RWPE2 (cell line): ENCODE results near the gene ITPKC.

Source experiments
- ATAC-seq: fragments of 200-7000 bp; cut with Tn5 transposase; 3 replicates; pipeline ENCODE4 v1.9.1; 2021; ENCODE audit warnings: low read depth
- DNase-seq: peaks from one replicate; pipeline ENCODE4 v3.0.0-alpha.2; 2020; ENCODE audit warnings: low spot score
- H3K27ac ChIP-seq: fragments of 450-650 bp; 2 replicates; pipeline ENCODE4 v1.5.1; 2017; ENCODE audit warnings: mild to moderate bottlenecking; ENCODE audit not compliant: poor library complexity, severe bottlenecking
- H3K27me3 ChIP-seq: fragments of 250-450 bp; sonication (Bioruptor Pico); 2 replicates; pipeline ENCODE4 v1.5.1; 2021; ENCODE audit warnings: mild to moderate bottlenecking, moderate library complexity; ENCODE audit not compliant: insufficient read depth, poor library complexity, severe bottlenecking
- H3K36me3 ChIP-seq: fragments of 250-450 bp; sonication (Bioruptor Pico); 2 replicates; pipeline ENCODE4 v1.5.1; 2020; ENCODE audit warnings: low read depth, mild to moderate bottlenecking, moderate library complexity
- H3K4me1 ChIP-seq: fragments of 250-450 bp; sonication (Bioruptor Pico); 2 replicates; pipeline ENCODE4 v1.5.1; 2021; ENCODE audit warnings: mild to moderate bottlenecking, moderate library complexity; ENCODE audit not compliant: insufficient read depth, poor library complexity, severe bottlenecking
- H3K4me3 ChIP-seq: fragments of 250-450 bp; sonication (Bioruptor Pico); 2 replicates; pipeline ENCODE4 v1.5.1; 2021; ENCODE audit warnings: mild to moderate bottlenecking, moderate library complexity; ENCODE audit not compliant: severe bottlenecking
- H3K9me3 ChIP-seq: fragments of 250-450 bp; sonication (Bioruptor Pico); 2 replicates; pipeline ENCODE4 v1.5.1; 2021; ENCODE audit warnings: mild to moderate bottlenecking, moderate library complexity; ENCODE audit not compliant: severe bottlenecking
- TF ChIP-seq, protein P1 (sequence below): fragments of 450-650 bp; IDR thresholded peaks from one replicate; pipeline ENCODE4 v1.5.1; 2017; ENCODE audit warnings: mild to moderate bottlenecking, moderate library complexity; ENCODE audit not compliant: poor library complexity, severe bottlenecking

ITPKC gene

DNA sequence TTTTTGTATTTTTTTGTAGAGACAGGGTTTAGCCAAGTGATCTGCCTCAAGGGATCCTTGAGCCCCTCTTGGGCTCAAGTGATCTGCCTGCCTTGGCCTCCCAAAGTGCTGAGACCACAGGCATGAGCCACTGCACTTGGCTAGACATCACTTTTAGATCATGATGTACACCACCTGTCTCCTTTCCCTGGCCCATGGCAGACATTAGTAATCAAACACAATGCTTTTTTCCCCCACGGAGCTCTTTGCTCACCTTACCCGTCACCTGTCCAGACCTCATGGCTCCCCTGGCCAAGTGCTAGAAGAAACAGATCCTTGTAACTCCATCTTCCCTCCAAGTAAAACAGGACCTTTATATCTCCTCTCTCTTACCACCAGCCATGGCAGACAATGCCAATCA lies 44.9 kb upstream of the ITPKC start:
- H3K27me3 ChIP-seq, result no peaks in the 10 kb centered on the region
- H3K9me3 ChIP-seq, result no peaks in the 10 kb centered on the region
- DNase-seq (no peak), ATAC-seq (no peak)
- H3K4me1 ChIP-seq, result no peaks in the 10 kb centered on the region
- H3K27ac ChIP-seq, result no peak overlapping the region
- TF ChIP-seq, protein P1, sequence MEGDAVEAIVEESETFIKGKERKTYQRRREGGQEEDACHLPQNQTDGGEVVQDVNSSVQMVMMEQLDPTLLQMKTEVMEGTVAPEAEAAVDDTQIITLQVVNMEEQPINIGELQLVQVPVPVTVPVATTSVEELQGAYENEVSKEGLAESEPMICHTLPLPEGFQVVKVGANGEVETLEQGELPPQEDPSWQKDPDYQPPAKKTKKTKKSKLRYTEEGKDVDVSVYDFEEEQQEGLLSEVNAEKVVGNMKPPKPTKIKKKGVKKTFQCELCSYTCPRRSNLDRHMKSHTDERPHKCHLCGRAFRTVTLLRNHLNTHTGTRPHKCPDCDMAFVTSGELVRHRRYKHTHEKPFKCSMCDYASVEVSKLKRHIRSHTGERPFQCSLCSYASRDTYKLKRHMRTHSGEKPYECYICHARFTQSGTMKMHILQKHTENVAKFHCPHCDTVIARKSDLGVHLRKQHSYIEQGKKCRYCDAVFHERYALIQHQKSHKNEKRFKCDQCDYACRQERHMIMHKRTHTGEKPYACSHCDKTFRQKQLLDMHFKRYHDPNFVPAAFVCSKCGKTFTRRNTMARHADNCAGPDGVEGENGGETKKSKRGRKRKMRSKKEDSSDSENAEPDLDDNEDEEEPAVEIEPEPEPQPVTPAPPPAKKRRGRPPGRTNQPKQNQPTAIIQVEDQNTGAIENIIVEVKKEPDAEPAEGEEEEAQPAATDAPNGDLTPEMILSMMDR, result no peak
- no peak overlapping the region for H3K4me3 ChIP-seq
- H3K36me3 ChIP-seq, result peaks cover 67% of the 10 kb centered on the region

DNA sequence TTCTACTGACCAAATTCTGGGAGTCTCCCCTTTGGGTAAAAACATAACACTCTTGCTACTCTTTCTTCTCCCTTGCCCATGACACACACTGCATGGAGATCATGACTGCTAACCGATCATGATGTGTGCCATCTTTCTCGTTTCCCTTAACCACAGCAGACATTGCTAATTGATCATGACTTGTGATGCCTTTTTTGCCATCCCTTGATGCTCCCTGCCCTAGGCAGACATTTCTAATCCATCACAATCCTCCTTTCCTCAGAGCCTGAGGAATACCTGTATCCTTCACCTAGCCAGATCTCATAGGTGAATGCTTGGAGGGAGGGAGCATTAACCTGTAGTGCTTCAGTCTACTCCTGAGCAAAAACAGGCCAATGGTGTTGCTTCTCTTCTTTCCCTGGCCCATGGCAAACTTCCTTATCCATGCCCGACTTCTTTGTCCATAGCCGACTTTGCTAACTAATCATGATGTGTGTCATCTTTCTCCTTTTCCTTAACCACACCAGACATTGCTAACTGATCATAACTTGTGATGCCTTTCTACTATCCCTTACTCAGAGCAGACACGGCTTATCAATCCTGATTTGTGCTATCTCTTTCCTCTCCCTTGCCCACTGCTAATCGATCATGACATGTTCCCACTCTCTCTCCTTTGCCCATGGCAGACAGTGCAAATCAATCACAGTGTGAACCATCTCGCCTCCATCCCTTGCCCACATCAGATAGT lies 44.2 kb upstream of the ITPKC start:
- Histone ChIP-seq H3K9me3 (no peaks in the 10 kb centered on the region), H3K4me1 (no peaks in the 10 kb centered on the region), H3K36me3 (peaks cover 74% of the 10 kb centered on the region), H3K27me3 (no peaks in the 10 kb centered on the region), H3K27ac (no peak overlapping the region), H3K4me3 (no peak overlapping the region)
- TF ChIP-seq, protein P1, result no peak
- DNase-seq, result no peak
- ATAC-seq, result no peak

DNA sequence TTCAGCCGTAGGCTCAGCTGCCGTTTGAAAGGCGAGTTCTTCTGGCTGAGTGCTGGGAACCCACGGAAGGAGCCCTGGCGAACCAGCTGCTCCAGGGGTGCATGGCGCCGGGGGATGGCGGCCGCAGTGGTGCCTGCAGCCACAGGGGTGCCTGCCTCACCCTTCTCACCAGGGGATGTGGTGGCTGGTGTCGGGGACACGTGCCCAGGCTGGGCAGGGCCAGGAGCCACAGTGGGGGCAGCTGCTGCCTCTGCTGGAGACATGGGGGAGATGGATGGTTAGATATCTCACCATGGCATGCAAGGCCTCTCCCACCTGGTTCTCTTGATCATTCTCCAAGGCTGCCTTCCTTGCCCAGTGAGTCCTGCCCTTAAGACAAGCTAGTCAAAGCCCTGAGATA lies 43.5 kb upstream of the ITPKC start:
- Histone ChIP-seq H3K4me3 (no peak overlapping the region), H3K4me1 (no peaks in the 10 kb centered on the region), H3K36me3 (peaks cover 79% of the 10 kb centered on the region), H3K27ac (no peak overlapping the region), H3K27me3 (no peaks in the 10 kb centered on the region), H3K9me3 (no peaks in the 10 kb centered on the region)
- ATAC-seq (no peak), DNase-seq (no peak)
- TF ChIP-seq, protein P1, result no peak

DNA sequence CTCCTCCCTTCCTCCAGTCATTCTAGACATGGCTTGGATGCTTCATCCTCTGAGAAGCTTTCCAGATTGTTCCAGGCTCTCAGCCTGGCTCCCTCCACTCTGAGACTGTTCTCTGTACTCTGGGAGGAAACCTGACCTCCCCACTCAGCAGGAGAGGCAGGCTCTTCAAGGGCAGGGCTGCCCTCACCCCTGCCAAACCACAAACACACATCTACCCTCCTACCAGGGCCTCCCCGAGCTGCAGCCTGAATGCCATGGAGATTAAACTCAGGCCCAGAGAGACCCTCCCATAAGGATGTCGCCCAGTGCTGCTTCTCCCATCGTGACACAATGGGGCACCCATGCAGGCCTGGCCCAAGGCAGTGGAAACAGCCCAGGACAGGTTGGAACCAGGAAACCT lies 42.6 kb upstream of the ITPKC start:
- DNase-seq, result no peak
- Histone ChIP-seq H3K4me3 (no peak overlapping the region), H3K36me3 (peaks cover 79% of the 10 kb centered on the region), H3K4me1 (no peaks in the 10 kb centered on the region), H3K9me3 (no peaks in the 10 kb centered on the region), H3K27me3 (no peaks in the 10 kb centered on the region), H3K27ac (no peak overlapping the region)
- TF ChIP-seq, protein P1, result no peak
- ATAC-seq, result no peak

DNA sequence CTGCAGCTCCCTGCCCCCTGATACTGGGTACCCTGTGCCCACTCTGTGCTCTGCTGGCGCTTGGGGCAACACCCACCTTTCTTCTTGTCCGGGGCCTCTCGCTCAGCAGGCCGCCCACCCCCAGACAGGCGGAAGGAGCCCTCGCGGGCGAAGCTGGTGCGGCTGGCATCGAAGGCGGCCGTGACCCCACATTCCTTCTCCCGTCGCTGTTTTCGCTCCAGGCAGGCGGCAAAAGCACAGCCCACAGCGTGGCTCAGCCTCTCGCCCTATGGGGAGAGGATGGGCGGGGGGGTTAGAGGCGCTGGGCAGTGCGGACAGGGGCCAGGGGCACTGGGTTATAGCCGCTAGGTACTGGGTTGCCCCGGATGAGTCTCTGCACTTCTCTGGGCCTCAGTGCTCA lies 39.8 kb upstream of the ITPKC start:
- TF ChIP-seq, protein P1, result no peak
- DNase-seq (no peak), ATAC-seq (no peak)
- no peak overlapping the region for H3K27ac ChIP-seq
- no peak overlapping the region for H3K4me3 ChIP-seq
- H3K27me3 ChIP-seq, result no peaks in the 10 kb centered on the region
- H3K36me3 ChIP-seq, result peaks cover 84% of the 10 kb centered on the region
- no peaks in the 10 kb centered on the region for H3K9me3 ChIP-seq
- no peaks in the 10 kb centered on the region for H3K4me1 ChIP-seq
